Neural cell (in vitro differentiated cells): ENCODE results near the gene KCNK7.
A peak's percentile ranks its signal among the peaks of the same experiment; 100 is the strongest.

Experiments
- EP300 ChIP-seq: fragments of 450-650 bp; conservative IDR thresholded peaks from 2 replicates; pipeline ENCODE4 v1.6.1; 2014; ENCODE audit warnings: antibody characterized with exemption, mild to moderate bottlenecking, moderate library complexity; ENCODE audit not compliant: poor library complexity, severe bottlenecking
- EZH2 ChIP-seq: fragments of 200-600, 300-800 bp; shearing (Covaris generic), sonication (generic); IDR thresholded peaks from 2 replicates; pipeline ENCODE4 v1.6.1; 2014; ENCODE audit warnings: antibody characterized with exemption, low read length, borderline replicate concordance, mild to moderate bottlenecking; ENCODE audit not compliant: insufficient read depth, poor library complexity, severe bottlenecking
- MXI1 ChIP-seq: fragments of 450-650 bp; conservative IDR thresholded peaks from 2 replicates; pipeline ENCODE4 v1.6.1; 2014; ENCODE audit warnings: antibody characterized with exemption, mild to moderate bottlenecking; ENCODE audit not compliant: poor library complexity, severe bottlenecking
- POLR2AphosphoS5 ChIP-seq: IDR thresholded peaks from 2 replicates; pipeline ENCODE4 v1.6.1; 2012
- RAD21 ChIP-seq: fragments of 450-650 bp; conservative IDR thresholded peaks from 2 replicates; pipeline ENCODE4 v1.6.1; 2014; ENCODE audit warnings: antibody characterized with exemption, mild to moderate bottlenecking, moderate library complexity
- SMC3 ChIP-seq: fragments of 450-650 bp; conservative IDR thresholded peaks from 2 replicates; pipeline ENCODE4 v1.6.1; 2014; ENCODE audit warnings: antibody characterized with exemption, mild to moderate bottlenecking, moderate library complexity; ENCODE audit not compliant: poor library complexity
- TAF1 ChIP-seq: IDR thresholded peaks from 2 replicates; pipeline ENCODE4 v1.6.1; 2012; ENCODE audit warnings: low read depth
- TF ChIP-seq, protein P1 (sequence below): fragments of 450-650 bp; IDR thresholded peaks from 2 replicates; pipeline ENCODE4 v1.5.1; 2014; ENCODE audit warnings: antibody characterized with exemption, mild to moderate bottlenecking, moderate library complexity; ENCODE audit not compliant: poor library complexity, severe bottlenecking
- TF ChIP-seq, protein P2 (sequence below): IDR thresholded peaks from 2 replicates; pipeline ENCODE4 v1.6.1; 2012; ENCODE audit warnings: borderline replicate concordance

DNA sequence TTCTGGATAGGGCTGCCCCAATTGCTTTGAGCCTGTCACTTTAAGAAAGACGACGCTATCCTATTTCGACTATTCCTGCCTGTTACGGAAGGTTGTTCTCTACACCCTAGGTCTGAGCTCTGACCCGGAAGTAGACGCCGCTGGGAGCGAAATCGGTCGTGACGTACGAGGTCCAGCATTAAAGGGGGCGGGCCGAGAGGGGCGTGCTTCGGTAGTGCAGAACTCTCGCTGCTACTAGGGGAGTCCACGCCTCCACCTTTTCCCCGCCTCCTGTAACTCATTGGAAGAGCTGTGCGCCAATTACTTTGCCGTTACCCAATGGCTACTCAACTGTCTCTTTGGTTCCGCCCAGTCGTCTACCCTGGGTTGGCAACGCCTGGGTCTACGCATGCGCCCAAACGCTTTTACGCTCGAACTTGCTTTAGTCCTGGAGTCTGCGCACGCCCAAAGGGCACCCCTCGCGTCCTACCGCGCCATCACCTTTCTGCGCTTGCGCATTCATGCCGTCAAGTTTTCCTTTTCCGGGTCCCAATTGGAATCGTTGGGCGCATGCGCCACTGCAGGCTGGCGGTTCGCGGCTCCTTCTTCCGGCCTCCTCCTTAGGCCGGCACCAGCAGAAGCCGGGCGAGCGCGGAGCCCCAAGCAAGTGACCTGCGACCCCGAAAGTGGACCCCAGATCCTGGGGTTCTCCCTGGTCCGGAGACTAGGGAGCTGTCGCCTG lies 19.8 kb upstream of the KCNK7 start, which contains the start of gene PCNX3:
- TF ChIP-seq, protein P1, sequence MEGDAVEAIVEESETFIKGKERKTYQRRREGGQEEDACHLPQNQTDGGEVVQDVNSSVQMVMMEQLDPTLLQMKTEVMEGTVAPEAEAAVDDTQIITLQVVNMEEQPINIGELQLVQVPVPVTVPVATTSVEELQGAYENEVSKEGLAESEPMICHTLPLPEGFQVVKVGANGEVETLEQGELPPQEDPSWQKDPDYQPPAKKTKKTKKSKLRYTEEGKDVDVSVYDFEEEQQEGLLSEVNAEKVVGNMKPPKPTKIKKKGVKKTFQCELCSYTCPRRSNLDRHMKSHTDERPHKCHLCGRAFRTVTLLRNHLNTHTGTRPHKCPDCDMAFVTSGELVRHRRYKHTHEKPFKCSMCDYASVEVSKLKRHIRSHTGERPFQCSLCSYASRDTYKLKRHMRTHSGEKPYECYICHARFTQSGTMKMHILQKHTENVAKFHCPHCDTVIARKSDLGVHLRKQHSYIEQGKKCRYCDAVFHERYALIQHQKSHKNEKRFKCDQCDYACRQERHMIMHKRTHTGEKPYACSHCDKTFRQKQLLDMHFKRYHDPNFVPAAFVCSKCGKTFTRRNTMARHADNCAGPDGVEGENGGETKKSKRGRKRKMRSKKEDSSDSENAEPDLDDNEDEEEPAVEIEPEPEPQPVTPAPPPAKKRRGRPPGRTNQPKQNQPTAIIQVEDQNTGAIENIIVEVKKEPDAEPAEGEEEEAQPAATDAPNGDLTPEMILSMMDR: peak; percentile 34
- TF ChIP-seq, protein P2, sequence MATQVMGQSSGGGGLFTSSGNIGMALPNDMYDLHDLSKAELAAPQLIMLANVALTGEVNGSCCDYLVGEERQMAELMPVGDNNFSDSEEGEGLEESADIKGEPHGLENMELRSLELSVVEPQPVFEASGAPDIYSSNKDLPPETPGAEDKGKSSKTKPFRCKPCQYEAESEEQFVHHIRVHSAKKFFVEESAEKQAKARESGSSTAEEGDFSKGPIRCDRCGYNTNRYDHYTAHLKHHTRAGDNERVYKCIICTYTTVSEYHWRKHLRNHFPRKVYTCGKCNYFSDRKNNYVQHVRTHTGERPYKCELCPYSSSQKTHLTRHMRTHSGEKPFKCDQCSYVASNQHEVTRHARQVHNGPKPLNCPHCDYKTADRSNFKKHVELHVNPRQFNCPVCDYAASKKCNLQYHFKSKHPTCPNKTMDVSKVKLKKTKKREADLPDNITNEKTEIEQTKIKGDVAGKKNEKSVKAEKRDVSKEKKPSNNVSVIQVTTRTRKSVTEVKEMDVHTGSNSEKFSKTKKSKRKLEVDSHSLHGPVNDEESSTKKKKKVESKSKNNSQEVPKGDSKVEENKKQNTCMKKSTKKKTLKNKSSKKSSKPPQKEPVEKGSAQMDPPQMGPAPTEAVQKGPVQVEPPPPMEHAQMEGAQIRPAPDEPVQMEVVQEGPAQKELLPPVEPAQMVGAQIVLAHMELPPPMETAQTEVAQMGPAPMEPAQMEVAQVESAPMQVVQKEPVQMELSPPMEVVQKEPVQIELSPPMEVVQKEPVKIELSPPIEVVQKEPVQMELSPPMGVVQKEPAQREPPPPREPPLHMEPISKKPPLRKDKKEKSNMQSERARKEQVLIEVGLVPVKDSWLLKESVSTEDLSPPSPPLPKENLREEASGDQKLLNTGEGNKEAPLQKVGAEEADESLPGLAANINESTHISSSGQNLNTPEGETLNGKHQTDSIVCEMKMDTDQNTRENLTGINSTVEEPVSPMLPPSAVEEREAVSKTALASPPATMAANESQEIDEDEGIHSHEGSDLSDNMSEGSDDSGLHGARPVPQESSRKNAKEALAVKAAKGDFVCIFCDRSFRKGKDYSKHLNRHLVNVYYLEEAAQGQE: no peak
- TF ChIP-seq POLR2AphosphoS5 (peak; percentile 34), TAF1 (no peak), MXI1 (peak; percentile 76), EP300 (peak; percentile 69), RAD21 (no peak), EZH2 (no peak), SMC3 (no peak)
